ENCODE results near the gene MBD2. TPM values are rescaled to one million over a fixed set of nuclear protein-coding genes. Genes with fewer than 3 reads are reported as not detected.
A peak's percentile ranks its signal among the peaks of the same experiment; 100 is the strongest.

Gene MBD2
- total RNA-seq, 1 donor from 2014 or later: 27.7 TPM

DNA sequence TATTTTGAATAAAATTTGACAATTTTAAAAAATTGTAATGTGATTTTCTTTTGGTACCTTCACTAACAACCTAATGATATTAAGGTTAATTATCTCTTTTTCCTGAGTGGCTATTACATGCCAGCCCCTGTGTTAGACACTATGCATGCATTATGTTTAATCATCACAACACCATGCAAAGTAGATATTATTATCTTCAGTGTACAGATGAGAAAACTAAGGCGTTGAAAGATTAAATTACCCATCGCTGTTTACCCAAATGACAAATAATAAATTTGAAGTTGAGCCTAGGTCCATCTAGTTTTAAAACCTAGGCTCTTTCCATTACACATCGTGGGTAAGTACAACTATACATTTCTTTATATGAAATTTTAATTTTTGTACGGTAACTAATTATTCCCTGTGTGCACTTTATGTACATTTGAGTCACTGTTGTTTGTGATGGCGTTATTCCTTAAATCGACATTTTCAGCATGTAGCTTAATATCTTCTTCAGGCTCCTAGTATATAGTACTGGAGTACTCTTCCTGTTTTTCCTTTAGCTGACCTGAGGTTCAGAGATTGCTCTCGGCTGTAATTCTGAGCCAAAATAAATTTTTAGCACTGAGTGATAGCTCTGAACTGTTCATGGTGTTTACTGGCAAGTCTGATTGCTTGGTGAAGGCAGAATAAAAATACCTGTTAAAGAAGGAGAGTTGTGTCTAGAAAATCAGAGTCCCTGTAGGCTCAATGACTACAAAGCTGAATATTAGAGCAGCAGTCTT is 13.9 kb upstream of the MBD2 start:
- TF ChIP-seq, protein P1, sequence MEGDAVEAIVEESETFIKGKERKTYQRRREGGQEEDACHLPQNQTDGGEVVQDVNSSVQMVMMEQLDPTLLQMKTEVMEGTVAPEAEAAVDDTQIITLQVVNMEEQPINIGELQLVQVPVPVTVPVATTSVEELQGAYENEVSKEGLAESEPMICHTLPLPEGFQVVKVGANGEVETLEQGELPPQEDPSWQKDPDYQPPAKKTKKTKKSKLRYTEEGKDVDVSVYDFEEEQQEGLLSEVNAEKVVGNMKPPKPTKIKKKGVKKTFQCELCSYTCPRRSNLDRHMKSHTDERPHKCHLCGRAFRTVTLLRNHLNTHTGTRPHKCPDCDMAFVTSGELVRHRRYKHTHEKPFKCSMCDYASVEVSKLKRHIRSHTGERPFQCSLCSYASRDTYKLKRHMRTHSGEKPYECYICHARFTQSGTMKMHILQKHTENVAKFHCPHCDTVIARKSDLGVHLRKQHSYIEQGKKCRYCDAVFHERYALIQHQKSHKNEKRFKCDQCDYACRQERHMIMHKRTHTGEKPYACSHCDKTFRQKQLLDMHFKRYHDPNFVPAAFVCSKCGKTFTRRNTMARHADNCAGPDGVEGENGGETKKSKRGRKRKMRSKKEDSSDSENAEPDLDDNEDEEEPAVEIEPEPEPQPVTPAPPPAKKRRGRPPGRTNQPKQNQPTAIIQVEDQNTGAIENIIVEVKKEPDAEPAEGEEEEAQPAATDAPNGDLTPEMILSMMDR (IDR thresholded peaks at IDR 0.05; ENCODE audit: unreplicated experiment): no peak
- peaks cover 16% of the 10 kb centered on the region for H3K4me1 Mint-ChIP-seq (ENCODE audit: unreplicated experiment)
- H3K4me3 Mint-ChIP-seq (ENCODE audit: unreplicated experiment): no peak overlapping the region
- no peak for DNase-seq (ENCODE audit: low spot score)
- H3K27ac Mint-ChIP-seq (ENCODE audit: unreplicated experiment): peak overlapping the region; percentile 71
- H3K36me3 Mint-ChIP-seq (ENCODE audit: low read depth, unreplicated experiment): peaks cover 5% of the 10 kb centered on the region
- H3K9me3 Mint-ChIP-seq (ENCODE audit: unreplicated experiment): no peaks in the 10 kb centered on the region
- H3K27me3 Mint-ChIP-seq (ENCODE audit: unreplicated experiment): peaks cover 5% of the 10 kb centered on the region

DNA sequence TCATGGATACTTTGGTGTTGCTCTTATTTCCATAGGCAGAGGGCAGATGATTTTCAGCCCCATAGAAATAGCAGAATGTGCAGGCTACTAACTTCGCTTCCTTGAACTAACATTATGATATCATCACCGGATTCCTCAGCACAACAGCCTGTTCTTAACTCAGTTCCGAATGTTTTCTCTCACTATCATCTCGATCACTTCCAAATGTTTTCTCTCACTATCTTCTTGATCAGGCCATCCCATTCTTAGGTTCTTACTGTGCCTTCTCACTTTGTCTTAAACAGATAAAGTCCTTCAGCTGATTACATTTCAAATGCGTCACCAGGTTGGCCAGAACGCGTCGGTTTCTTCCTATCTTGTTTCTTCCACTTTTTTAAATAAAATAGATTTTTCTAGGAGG is 11.4 kb upstream of the MBD2 start:
- Mint-ChIP-seq H3K27ac (ENCODE audit: unreplicated experiment) (no peak overlapping the region), H3K27me3 (ENCODE audit: unreplicated experiment) (no peaks in the 10 kb centered on the region), H3K4me1 (ENCODE audit: unreplicated experiment) (peaks cover 16% of the 10 kb centered on the region), H3K36me3 (ENCODE audit: low read depth, unreplicated experiment) (no peaks in the 10 kb centered on the region), H3K9me3 (ENCODE audit: unreplicated experiment) (no peaks in the 10 kb centered on the region), H3K4me3 (ENCODE audit: unreplicated experiment) (no peak overlapping the region)
- TF ChIP-seq, protein P1 (IDR thresholded peaks at IDR 0.05; ENCODE audit: unreplicated experiment): no peak
- DNase-seq (ENCODE audit: low spot score): no peak

DNA sequence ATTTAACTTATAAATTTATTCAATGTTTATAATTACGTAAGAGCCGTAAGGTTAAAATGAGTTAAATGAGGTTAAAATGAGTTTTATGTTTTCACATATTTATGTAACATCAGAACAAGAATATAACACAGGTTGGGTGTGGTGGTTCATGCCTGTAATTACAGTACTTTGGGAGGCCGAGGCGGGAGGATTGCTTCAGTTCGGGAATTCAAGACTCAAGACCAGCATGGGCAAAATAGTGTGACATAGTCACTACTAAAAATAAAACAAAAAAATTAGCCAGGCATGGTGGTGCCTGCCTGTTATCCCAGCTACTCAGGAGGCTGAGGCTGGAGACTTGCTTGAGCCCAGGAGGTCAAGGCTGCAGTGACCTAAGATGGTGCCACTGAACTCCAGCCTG is 9.3 kb upstream of the MBD2 start:
- no peak overlapping the region for H3K4me3 Mint-ChIP-seq (ENCODE audit: unreplicated experiment)
- no peaks in the 10 kb centered on the region for H3K27me3 Mint-ChIP-seq (ENCODE audit: unreplicated experiment)
- TF ChIP-seq, protein P1 (IDR thresholded peaks at IDR 0.05; ENCODE audit: unreplicated experiment): no peak
- H3K27ac Mint-ChIP-seq (ENCODE audit: unreplicated experiment): no peak overlapping the region
- DNase-seq (ENCODE audit: low spot score): no peak
- peaks cover 16% of the 10 kb centered on the region for H3K4me1 Mint-ChIP-seq (ENCODE audit: unreplicated experiment)
- no peaks in the 10 kb centered on the region for H3K36me3 Mint-ChIP-seq (ENCODE audit: low read depth, unreplicated experiment)
- no peaks in the 10 kb centered on the region for H3K9me3 Mint-ChIP-seq (ENCODE audit: unreplicated experiment)

DNA sequence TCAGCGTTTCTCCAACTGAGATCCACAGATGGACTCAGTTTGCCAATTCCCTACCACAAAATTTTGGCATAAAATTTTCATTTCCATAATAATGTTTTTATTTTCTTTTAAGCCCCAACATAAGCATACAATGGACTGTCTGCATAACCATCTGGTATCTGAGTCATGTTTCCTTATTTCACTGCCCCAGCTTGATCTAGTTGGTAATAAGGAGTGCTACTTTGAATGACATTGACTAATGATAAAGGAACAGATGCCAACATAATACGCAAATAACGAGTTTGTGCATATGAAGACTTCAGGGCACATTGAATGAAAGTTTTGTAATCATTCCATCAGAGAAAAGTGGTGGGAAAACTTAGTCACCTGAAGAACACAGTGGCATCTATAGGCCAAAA is 8.8 kb upstream of the MBD2 start:
- Mint-ChIP-seq H3K36me3 (ENCODE audit: low read depth, unreplicated experiment) (no peaks in the 10 kb centered on the region), H3K4me1 (ENCODE audit: unreplicated experiment) (peaks cover 14% of the 10 kb centered on the region), H3K4me3 (ENCODE audit: unreplicated experiment) (no peak overlapping the region), H3K27me3 (ENCODE audit: unreplicated experiment) (no peaks in the 10 kb centered on the region), H3K9me3 (ENCODE audit: unreplicated experiment) (no peaks in the 10 kb centered on the region), H3K27ac (ENCODE audit: unreplicated experiment) (no peak overlapping the region)
- TF ChIP-seq, protein P1 (IDR thresholded peaks at IDR 0.05; ENCODE audit: unreplicated experiment): no peak
- DNase-seq (ENCODE audit: low spot score): no peak

DNA sequence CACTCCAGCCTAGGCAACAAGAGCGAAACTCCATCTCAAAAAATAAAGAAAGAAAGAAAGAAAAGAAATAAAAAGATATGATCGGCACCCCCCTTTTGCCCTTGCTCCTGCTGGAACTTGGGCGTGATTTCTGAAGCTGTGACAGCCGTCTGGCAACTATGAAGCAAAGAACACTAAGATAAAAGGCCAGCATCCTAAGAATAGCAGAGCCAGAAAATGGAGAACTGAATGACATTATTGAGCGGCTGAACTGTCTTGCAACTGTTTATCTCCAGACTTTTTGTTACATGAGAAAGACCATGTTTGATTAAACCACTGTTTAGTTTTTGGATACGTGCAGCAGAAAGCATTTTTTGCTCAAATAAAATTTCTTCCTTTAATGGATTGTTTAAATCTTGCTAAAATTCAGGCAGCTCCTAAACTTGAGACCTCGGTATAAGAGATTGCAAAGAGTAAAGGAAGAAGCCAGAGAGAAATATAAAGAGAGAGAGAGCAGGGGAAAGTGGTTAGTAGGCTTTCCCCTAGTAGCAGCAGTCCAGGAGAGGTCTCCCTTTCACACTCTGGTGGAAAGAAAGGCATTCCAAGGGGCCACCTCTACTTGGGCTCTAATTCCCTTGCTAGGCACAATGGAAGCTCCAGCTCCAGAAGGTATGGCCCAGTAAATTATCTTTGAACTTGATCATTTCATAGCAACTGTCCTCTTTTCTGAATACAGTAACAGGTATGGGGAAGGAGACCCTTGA is 8.2 kb upstream of the MBD2 start:
- no peaks in the 10 kb centered on the region for H3K9me3 Mint-ChIP-seq (ENCODE audit: unreplicated experiment)
- H3K4me1 Mint-ChIP-seq (ENCODE audit: unreplicated experiment): peaks cover 14% of the 10 kb centered on the region
- no peak overlapping the region for H3K4me3 Mint-ChIP-seq (ENCODE audit: unreplicated experiment)
- H3K27ac Mint-ChIP-seq (ENCODE audit: unreplicated experiment): no peak overlapping the region
- no peak for DNase-seq (ENCODE audit: low spot score)
- TF ChIP-seq, protein P1 (IDR thresholded peaks at IDR 0.05; ENCODE audit: unreplicated experiment): no peak
- no peaks in the 10 kb centered on the region for H3K36me3 Mint-ChIP-seq (ENCODE audit: low read depth, unreplicated experiment)
- H3K27me3 Mint-ChIP-seq (ENCODE audit: unreplicated experiment): no peaks in the 10 kb centered on the region
